H1 (cell line): ENCODE data around the gene MACROH2A1.

Experiments
- ATF3 ChIP-seq: IDR thresholded peaks from 2 replicates; pipeline ENCODE4 v1.6.1; 2011; ENCODE audit warnings: low read depth, mild to moderate bottlenecking, low read length; ENCODE audit not compliant: insufficient read depth
- BRCA1 ChIP-seq: IDR thresholded peaks from 2 replicates; pipeline ENCODE4 v1.6.1; 2012; ENCODE audit warnings: low read depth, low read length, improper control_type of control experiment
- EP300 ChIP-seq, 2 experiments: IDR thresholded peaks; 1 replicate in 1 of 2; 2 replicates in 1 of 2; pipeline ENCODE4 v1.6.1; 2011 to 2012; ENCODE audit warnings: low read depth in 2 of 2, low read length in 2 of 2, mild to moderate bottlenecking in 2 of 2, borderline replicate concordance in 1 of 2, inconsistent platforms in 1 of 2, moderate library complexity in 1 of 2
- EZH2 ChIP-seq: fragments of 200-600 bp; sonication (generic); IDR thresholded peaks from 2 replicates; pipeline ENCODE4 v1.7.1; 2012; ENCODE audit warnings: low read depth, mild to moderate bottlenecking, moderate library complexity, low read length, inconsistent platforms; ENCODE audit not compliant: severe bottlenecking
- JUND ChIP-seq: IDR thresholded peaks from 2 replicates; pipeline ENCODE4 v1.6.1; 2011; ENCODE audit warnings: mild to moderate bottlenecking, improper control_type of control experiment, low read length
- KDM1A ChIP-seq: fragments of 200-600, 300-600 bp; sonication (generic); IDR thresholded peaks from 2 replicates; pipeline ENCODE4 v1.7.1; 2016; ENCODE audit warnings: mild to moderate bottlenecking, low read length, borderline replicate concordance
- MAFK ChIP-seq: IDR thresholded peaks from 2 replicates; pipeline ENCODE4 v1.6.1; 2012; ENCODE audit warnings: low read depth, mild to moderate bottlenecking, improper control_type of control experiment, low read length
- POLR2A ChIP-seq, 2 experiments: IDR thresholded peaks; 1 replicate in 1 of 2; 2 replicates in 1 of 2; pipeline ENCODE4 v1.6.1; 2011; ENCODE audit warnings: low read depth in 2 of 2, low read length in 2 of 2, mild to moderate bottlenecking in 2 of 2; ENCODE audit errors: control extremely low read depth in 1 of 2
- POLR2AphosphoS5 ChIP-seq: IDR thresholded peaks from 2 replicates; pipeline ENCODE4 v1.6.1; 2011; ENCODE audit warnings: low read depth, low read length
- SIN3A ChIP-seq, 2 experiments: IDR thresholded peaks in 1 of 2; conservative IDR thresholded peaks in 1 of 2; 2 replicates each; pipeline ENCODE4 v1.6.1; 2011 to 2012; ENCODE audit warnings: low read length in 2 of 2, improper control_type of control experiment in 1 of 2, low read depth in 1 of 2, mild to moderate bottlenecking in 1 of 2
- SP2 ChIP-seq: IDR thresholded peaks from 2 replicates; pipeline ENCODE4 v1.6.1; 2012; ENCODE audit warnings: mild to moderate bottlenecking, low read length, inconsistent platforms
- TAF1 ChIP-seq: IDR thresholded peaks from 2 replicates; pipeline ENCODE4 v1.6.1; 2011; ENCODE audit warnings: mild to moderate bottlenecking, low read depth, low read length
- TBP ChIP-seq: IDR thresholded peaks from 2 replicates; pipeline ENCODE4 v1.6.1; 2011; ENCODE audit warnings: low read depth, low read length, improper control_type of control experiment
- TF ChIP-seq, protein P1 (sequence below), 3 experiments: IDR thresholded peaks; 1 replicate in 2 of 3; 2 replicates in 1 of 3; pipeline versions ENCODE4 v1.5.1 to v1.6.1; 2011; ENCODE audit warnings: low read length in 3 of 3, mild to moderate bottlenecking in 3 of 3, inconsistent platforms in 2 of 3, low read depth in 1 of 3, moderate library complexity in 1 of 3; ENCODE audit not compliant: insufficient read depth in 1 of 3; ENCODE audit errors: control extremely low read depth in 1 of 3

GRCh38 chr5:135339623-135340022 lies 59.4 kb downstream of the MACROH2A1 start:
- TF ChIP-seq, protein P1, sequence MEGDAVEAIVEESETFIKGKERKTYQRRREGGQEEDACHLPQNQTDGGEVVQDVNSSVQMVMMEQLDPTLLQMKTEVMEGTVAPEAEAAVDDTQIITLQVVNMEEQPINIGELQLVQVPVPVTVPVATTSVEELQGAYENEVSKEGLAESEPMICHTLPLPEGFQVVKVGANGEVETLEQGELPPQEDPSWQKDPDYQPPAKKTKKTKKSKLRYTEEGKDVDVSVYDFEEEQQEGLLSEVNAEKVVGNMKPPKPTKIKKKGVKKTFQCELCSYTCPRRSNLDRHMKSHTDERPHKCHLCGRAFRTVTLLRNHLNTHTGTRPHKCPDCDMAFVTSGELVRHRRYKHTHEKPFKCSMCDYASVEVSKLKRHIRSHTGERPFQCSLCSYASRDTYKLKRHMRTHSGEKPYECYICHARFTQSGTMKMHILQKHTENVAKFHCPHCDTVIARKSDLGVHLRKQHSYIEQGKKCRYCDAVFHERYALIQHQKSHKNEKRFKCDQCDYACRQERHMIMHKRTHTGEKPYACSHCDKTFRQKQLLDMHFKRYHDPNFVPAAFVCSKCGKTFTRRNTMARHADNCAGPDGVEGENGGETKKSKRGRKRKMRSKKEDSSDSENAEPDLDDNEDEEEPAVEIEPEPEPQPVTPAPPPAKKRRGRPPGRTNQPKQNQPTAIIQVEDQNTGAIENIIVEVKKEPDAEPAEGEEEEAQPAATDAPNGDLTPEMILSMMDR (IDR thresholded peaks at IDR 0.05; ENCODE audit: control extremely low read depth in 1 of 3, insufficient read depth in 1 of 3, low read depth in 1 of 3, low read length in 3 of 3) = no peak
- no peak for TF ChIP-seq BRCA1
- TF ChIP-seq SIN3A (conservative IDR thresholded peaks at IDR 0.05 in 1 of 2, IDR thresholded peaks at IDR 0.05 in 1 of 2; ENCODE audit: low read depth in 1 of 2, low read length in 2 of 2) = no peak
- no peak for TF ChIP-seq MAFK
- TF ChIP-seq SP2 = no peak
- TF ChIP-seq KDM1A = no peak
- no peak for TF ChIP-seq JUND
- no peak for TF ChIP-seq ATF3
- TF ChIP-seq EP300 (IDR thresholded peaks at IDR 0.05; ENCODE audit: borderline replicate concordance in 1 of 2, low read depth in 2 of 2, low read length in 2 of 2) = no peak
- TF ChIP-seq POLR2A (IDR thresholded peaks at IDR 0.05; ENCODE audit: control extremely low read depth in 1 of 2, low read depth in 2 of 2, low read length in 2 of 2) = no peak
- TF ChIP-seq TBP = no peak
- no peak for TF ChIP-seq EZH2
- TF ChIP-seq TAF1 = no peak
- TF ChIP-seq POLR2AphosphoS5 = no peak
